ENCODE data around the gene MYCBPAP. TPM values are rescaled to one million over a fixed set of nuclear protein-coding genes. Genes with fewer than 3 reads are reported as not detected.

Gene MYCBPAP
- total RNA-seq, 1 experiment from 2014 or later, result not detected

GRCh38 chr17:50502301-50502990 is 5.8 kb upstream of the MYCBPAP start:
- CTCF ChIA-PET, result interaction anchor here (1.0 to 2.7 kb wide), 5 partner anchors 10 to 31 kb away, joined by 3 to 10 read pairs (median 4); no protein-coding TSS in a partner anchor
- no peak overlapping the region for H3K9ac ChIP-seq (ENCODE audit: low read length)
- BruUV-seq (replicated peaks), result no TSS peak
- intact Hi-C loops (cut with micrococcal nuclease), result no loop called here
- no peak overlapping the region for H3K4me2 ChIP-seq (ENCODE audit: low read length)
- H3K4me3 ChIP-seq (replicated peaks in 1 of 2; ENCODE audit: low read depth in 1 of 2, low read length in 2 of 2), result no peak overlapping the region
- no peak overlapping the region for H2AFZ ChIP-seq (ENCODE audit: low read depth, low read length, poor library complexity, severe bottlenecking)
- H3K79me2 ChIP-seq (ENCODE audit: insufficient read depth, low read length), result no peaks in the 10 kb centered on the region
- H3K4me1 ChIP-seq (ENCODE audit: control insufficient read depth in 1 of 2, insufficient read depth in 2 of 2, low read length in 2 of 2), result peaks cover 10 to 12% of the 10 kb centered on the region in 2 experiments
- H3K36me3 ChIP-seq (ENCODE audit: control insufficient read depth in 1 of 2, insufficient read depth in 2 of 2, low read length in 2 of 2), result no peaks in the 10 kb centered on the region
- H3K27ac ChIP-seq (ENCODE audit: low read depth, low read length), result no peak overlapping the region
- H3K9me2 ChIP-seq (ENCODE audit: insufficient read depth), result no peaks in the 10 kb centered on the region
- H3K9me3 ChIP-seq (ENCODE audit: control insufficient read depth in 1 of 2, insufficient read depth in 1 of 2, low read depth in 1 of 2, low read length in 2 of 2), result no peaks in the 10 kb centered on the region
- H3K27me3 ChIP-seq (ENCODE audit: insufficient read depth, low read length), result no peaks in the 10 kb centered on the region
- TF ChIP-seq CBX3 (IDR thresholded peaks at IDR 0.05; ENCODE audit: low read depth), result no peak
- TF ChIP-seq POLR2A (IDR thresholded peaks at IDR 0.05; ENCODE audit: borderline replicate concordance, extremely low read depth, insufficient read depth, insufficient read length), result no peak
- TF ChIP-seq ZBTB33 (IDR thresholded peaks at IDR 0.05; ENCODE audit: extremely low read depth, insufficient replicate concordance, low read length), result no peak
- TF ChIP-seq RAD21 (IDR thresholded peaks at IDR 0.05; ENCODE audit: low read depth), result no peak
- TF ChIP-seq EGR1 (IDR thresholded peaks at IDR 0.05; ENCODE audit: low read depth), result no peak
- no peak for TF ChIP-seq FOSL1 (IDR thresholded peaks at IDR 0.05; ENCODE audit: low read depth)
- TF ChIP-seq ZFX (IDR thresholded peaks at IDR 0.05), result no peak
- TF ChIP-seq CEBPB (IDR thresholded peaks at IDR 0.05; ENCODE audit: low read depth), result no peak
- no peak for TF ChIP-seq ATF3 (IDR thresholded peaks at IDR 0.05)
- no peak for TF ChIP-seq SIN3A (IDR thresholded peaks at IDR 0.05; ENCODE audit: low read depth)
- TF ChIP-seq ELF1 (IDR thresholded peaks at IDR 0.05; ENCODE audit: borderline replicate concordance, low read depth), result no peak
- TF ChIP-seq MAX (IDR thresholded peaks at IDR 0.05), result no peak
- RAD21 ChIA-PET (ENCODE audit: low non-redundant PET in 1 of 2, low total read pairs in 2 of 2, uncharacterized antibody in 2 of 2, unreplicated experiment in 2 of 2), result no interaction called here
- no peak for ATAC-seq
- no peak for DNase-seq (ENCODE audit: low read depth, low spot score)
- H4K20me1 ChIP-seq (ENCODE audit: insufficient read depth), result no peaks in the 10 kb centered on the region
- POLR2A ChIA-PET, result interaction anchor here (1.2 kb wide), 1 partner anchor 207 kb away, joined by 3 read pairs; no protein-coding TSS in a partner anchor
